GM12878 (cell line): Measurements from ENCODE around the gene CFDP1. TPM values are rescaled to one million over a fixed set of nuclear protein-coding genes. Genes with fewer than 3 reads are reported as not detected.

Experiments used
- ATAC-seq: fragments of 200-7000 bp; cut with Tn5 transposase; 3 replicates; pipeline ENCODE4 v1.9.1; 2020; ENCODE audit warnings: mild to moderate bottlenecking, moderate library complexity
- BruUV-seq: library from RNA; stranded (reverse); fragments of 400-500 nt; replicated peaks from 2 replicates; lab custom pipeline; 2021; lab: Mats Ljungman, UMichigan
- CTCF ChIA-PET: fragments of 300-600 bp; sonication (Branson Sonifier 250); formaldehyde crosslinking; extraction: SDS; loops from one replicate; lab custom pipeline; 2021; ENCODE audit warnings: inconsistent platforms; lab: Yijun Ruan, JAX
- POLR2A ChIA-PET: fragments of 350-600 bp; formaldehyde crosslinking; extraction: SDS; loops from one replicate; lab custom pipeline; 2021; ENCODE audit warnings: inconsistent platforms; lab: Charles Lee
- RAD21 ChIA-PET: fragments of 300-600 bp; sonication (Branson Sonifier 250); formaldehyde crosslinking; loops from one replicate; lab custom pipeline; 2023; ENCODE audit warnings: antibody characterized with exemption; ENCODE audit not compliant: unreplicated experiment; lab: Charles Lee
- SMC1A ChIA-PET: fragments of 300-600 bp; sonication (Branson Sonifier 250); formaldehyde crosslinking; loops from one replicate; lab custom pipeline; 2023; ENCODE audit not compliant: unreplicated experiment, uncharacterized antibody; lab: Charles Lee
- DNase-seq: peaks from one replicate; pipeline ENCODE4 v3.0.0-alpha.2; 2011; ENCODE audit warnings: low read depth, low spot score
- FAIRE-seq: peaks from 3 replicates; lab custom pipeline; 2011; peaks lifted over from hg19 to GRCh38; lab: Jason Lieb, UNC
- H2AFZ ChIP-seq: 2 replicates; pipeline ENCODE4 v1.6.0; 2011; ENCODE audit warnings: low read depth, low read length, control low read depth; ENCODE audit not compliant: control insufficient read depth
- H3K27ac ChIP-seq: 2 replicates; pipeline ENCODE4 v1.5.1; 2011; ENCODE audit warnings: control low read depth; ENCODE audit not compliant: control insufficient read depth, insufficient read depth
- H3K27me3 ChIP-seq, 2 experiments: replicated peaks in 1 of 2; 2 replicates each; pipeline versions ENCODE4 v1.6.0 to v1.6.1; 2011; ENCODE audit warnings: low read length in 1 of 2; ENCODE audit not compliant: control insufficient read depth in 2 of 2, insufficient read depth in 2 of 2
- H3K36me3 ChIP-seq, 2 experiments: 2 replicates each; pipeline ENCODE4 v1.5.1; 2011; ENCODE audit warnings: low read length in 1 of 2; ENCODE audit not compliant: control insufficient read depth in 2 of 2, insufficient read depth in 2 of 2
- H3K4me1 ChIP-seq: 2 replicates; pipeline ENCODE4 v1.6.1; 2011; ENCODE audit warnings: mild to moderate bottlenecking, low read length, moderate library complexity, mixed read lengths; ENCODE audit not compliant: control insufficient read depth, insufficient read depth
- H3K4me2 ChIP-seq: 2 replicates; pipeline ENCODE4 v1.6.0; 2011; ENCODE audit warnings: control low read depth; ENCODE audit not compliant: control insufficient read depth, insufficient read depth
- H3K4me3 ChIP-seq: fragments of 200-600 bp; sonication (generic); 2 replicates; pipeline ENCODE4 v1.5.1; 2016
- H3K79me2 ChIP-seq: 2 replicates; pipeline ENCODE4 v1.6.0; 2011; ENCODE audit warnings: low read length; ENCODE audit not compliant: control insufficient read depth, insufficient read depth
- H3K9ac ChIP-seq: 2 replicates; pipeline ENCODE4 v1.8.0; 2011; ENCODE audit warnings: low read length, control low read depth, mixed read lengths; ENCODE audit not compliant: control insufficient read depth, insufficient read depth
- H3K9me3 ChIP-seq: replicated peaks from 3 replicates; pipeline ENCODE4 v1.5.1; 2011; ENCODE audit warnings: mild to moderate bottlenecking, low read length; ENCODE audit not compliant: control insufficient read depth, insufficient read depth
- H4K20me1 ChIP-seq: 2 replicates; pipeline ENCODE4 v1.6.0; 2011; ENCODE audit not compliant: control insufficient read depth, insufficient read depth
- CEBPZ ChIP-seq: fragments of 150-350 bp; IDR thresholded peaks from 2 replicates; pipeline ENCODE4 v1.6.1; 2016; ENCODE audit warnings: low read depth, low read length
- CTCF ChIP-seq, 3 experiments: IDR thresholded peaks in 2 of 3; conservative IDR thresholded peaks in 1 of 3; 2 replicates each; pipeline ENCODE4 v1.5.1; 2011; ENCODE audit warnings: low read depth in 3 of 3, low read length in 3 of 3, mild to moderate bottlenecking in 3 of 3, control low read depth in 2 of 3, moderate library complexity in 2 of 3, inconsistent platforms in 1 of 3, mixed read lengths in 1 of 3; ENCODE audit not compliant: control insufficient read depth in 2 of 3, insufficient read depth in 1 of 3; ENCODE audit errors: extremely low read depth in 1 of 3
- POLR2AphosphoS2 ChIP-seq: IDR thresholded peaks from 2 replicates; pipeline ENCODE4 v1.6.1; 2011; ENCODE audit warnings: low read depth, mild to moderate bottlenecking, low read length, improper control_type of control experiment, moderate library complexity
- SREBF2 ChIP-seq: IDR thresholded peaks from 2 replicates; pipeline ENCODE4 v1.6.1; 2012; ENCODE audit warnings: mild to moderate bottlenecking, low read length
- WGBS: methylation state at CpG from one replicate; pipeline ENCODE4 v1.1.6; 2016; ENCODE audit warnings: low lambda C conversion rate; ENCODE audit not compliant: insufficient replicate concordance, insufficient coverage; ENCODE audit errors: missing lambda C conversion rate; 5-methylcytosine and 5-hydroxymethylcytosine counted together
- in situ Hi-C: fragments of 300-500 bp; cut with MboI; formaldehyde crosslinking; loops from 9 replicates; pipeline ENCODE4 v1.14.3; 2018; ENCODE audit warnings: mixed read lengths
- intact Hi-C: fragments of 100-400 bp; cut with micrococcal nuclease; formaldehyde crosslinking; loops from one replicate; pipeline ENCODE4 v1.14.2; 2022; ENCODE audit not compliant: unreplicated experiment
- polyA plus RNA-seq, 11 experiments: library from polyadenylated mRNA; depleted of rRNA in 4 of 11; unstranded in 6 of 11; stranded (reverse) in 5 of 11; fragments of >200 nt; fragmentation: Nextera tagmentation in 4 of 11; fragmentation: Illumina TruSeq in 1 of 11; extraction: Ambion mirVana in 4 of 11; extraction: Trizol in 1 of 11; gene quantifications; 1 replicate in 1 of 11; 2 replicates in 10 of 11; pipeline versions ENCODE4 v1.2.1 to v1.2.3, GENCODE V29; 2011 to 2016; ENCODE audit warnings: inconsistent platforms in 2 of 11, missing spikeins in 2 of 11, low read depth in 1 of 11
- total RNA-seq, 4 experiments: library from RNA; depleted of rRNA in 3 of 4; stranded (reverse); fragments of >200 nt in 3 of 4; fragmentation: Illumina TruSeq in 1 of 4; extraction: Trizol in 1 of 4; gene quantifications; 2 replicates each; pipeline versions ENCODE4 v1.2.1 to v1.2.3, GENCODE V29; 2013 to 2021
- TF ChIP-seq, protein P1 (sequence below): fragments of 450-650 bp; IDR thresholded peaks from 2 replicates; pipeline ENCODE4 v1.6.1; 2016; ENCODE audit warnings: mild to moderate bottlenecking, moderate library complexity, borderline replicate concordance

CFDP1 gene
- total and polyA plus RNA-seq, 10 of the 15 experiments (the other 5 are each of a cell fraction or from before 2014, with no cell fraction given), result 22.3 to 64.8 (median 36.7) TPM

GRCh38 chr16:75326333-75326732 is 107.0 kb downstream of the CFDP1 start (continued):
- no peak for TF ChIP-seq CEBPZ

DNA sequence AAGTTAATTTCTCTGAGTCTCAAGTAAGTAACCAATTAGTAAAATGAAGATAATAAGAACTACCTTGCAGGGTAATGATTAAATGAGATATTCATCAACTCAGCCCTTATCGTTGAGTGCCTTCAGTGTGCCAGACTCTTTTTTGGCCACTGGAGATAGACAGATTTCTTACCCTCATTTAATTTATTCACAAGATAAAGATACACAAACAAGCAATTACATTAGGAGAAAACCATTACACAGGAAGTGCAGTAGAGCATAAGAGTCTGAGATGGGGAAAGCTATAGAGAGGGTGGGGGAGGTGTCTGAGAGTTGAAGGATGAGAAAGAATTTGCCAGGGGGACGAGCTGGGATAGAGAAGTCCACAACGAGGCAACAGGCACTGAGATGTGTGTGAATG is 109.4 kb downstream of the CFDP1 start:
- Histone ChIP-seq H2AFZ (no peak overlapping the region), H3K27ac (no peak overlapping the region), H3K4me3 (no peak overlapping the region), H3K27me3 (no peaks in the 10 kb centered on the region), H3K9ac (no peak overlapping the region), H3K4me1 (peaks cover 22% of the 10 kb centered on the region), H3K79me2 (no peaks in the 10 kb centered on the region), H3K4me2 (no peak overlapping the region), H3K36me3 (no peaks in the 10 kb centered on the region), H3K9me3 (no peaks in the 10 kb centered on the region), H4K20me1 (no peaks in the 10 kb centered on the region)
- no peak for ATAC-seq
- no TSS peak for BruUV-seq
- in situ Hi-C loops (no loop called here), intact Hi-C loops (no loop called here)
- ChIA-PET CTCF (interaction anchor here (1.0 kb wide), 1 partner anchor 125 kb away, joined by 4 read pairs; no protein-coding TSS in a partner anchor), SMC1A (interaction anchor here (1.0 to 1.5 kb wide), 4 partner anchors 11 to 56 kb away, joined by 4 to 6 read pairs (median 4); no protein-coding TSS in a partner anchor), RAD21 (interaction anchor here (0.8 kb wide), 1 partner anchor 58 kb away, joined by 3 read pairs; no protein-coding TSS in a partner anchor), POLR2A (interaction anchor here (0.5 to 1.7 kb wide), 2 partner anchors 54 to 287 kb away, joined by 8 read pairs; no protein-coding TSS in a partner anchor)
- no peak for DNase-seq
- 96% methylated on average over 3 of the region's 3 CpGs for WGBS
- FAIRE-seq, result no peak
- TF ChIP-seq, protein P1, sequence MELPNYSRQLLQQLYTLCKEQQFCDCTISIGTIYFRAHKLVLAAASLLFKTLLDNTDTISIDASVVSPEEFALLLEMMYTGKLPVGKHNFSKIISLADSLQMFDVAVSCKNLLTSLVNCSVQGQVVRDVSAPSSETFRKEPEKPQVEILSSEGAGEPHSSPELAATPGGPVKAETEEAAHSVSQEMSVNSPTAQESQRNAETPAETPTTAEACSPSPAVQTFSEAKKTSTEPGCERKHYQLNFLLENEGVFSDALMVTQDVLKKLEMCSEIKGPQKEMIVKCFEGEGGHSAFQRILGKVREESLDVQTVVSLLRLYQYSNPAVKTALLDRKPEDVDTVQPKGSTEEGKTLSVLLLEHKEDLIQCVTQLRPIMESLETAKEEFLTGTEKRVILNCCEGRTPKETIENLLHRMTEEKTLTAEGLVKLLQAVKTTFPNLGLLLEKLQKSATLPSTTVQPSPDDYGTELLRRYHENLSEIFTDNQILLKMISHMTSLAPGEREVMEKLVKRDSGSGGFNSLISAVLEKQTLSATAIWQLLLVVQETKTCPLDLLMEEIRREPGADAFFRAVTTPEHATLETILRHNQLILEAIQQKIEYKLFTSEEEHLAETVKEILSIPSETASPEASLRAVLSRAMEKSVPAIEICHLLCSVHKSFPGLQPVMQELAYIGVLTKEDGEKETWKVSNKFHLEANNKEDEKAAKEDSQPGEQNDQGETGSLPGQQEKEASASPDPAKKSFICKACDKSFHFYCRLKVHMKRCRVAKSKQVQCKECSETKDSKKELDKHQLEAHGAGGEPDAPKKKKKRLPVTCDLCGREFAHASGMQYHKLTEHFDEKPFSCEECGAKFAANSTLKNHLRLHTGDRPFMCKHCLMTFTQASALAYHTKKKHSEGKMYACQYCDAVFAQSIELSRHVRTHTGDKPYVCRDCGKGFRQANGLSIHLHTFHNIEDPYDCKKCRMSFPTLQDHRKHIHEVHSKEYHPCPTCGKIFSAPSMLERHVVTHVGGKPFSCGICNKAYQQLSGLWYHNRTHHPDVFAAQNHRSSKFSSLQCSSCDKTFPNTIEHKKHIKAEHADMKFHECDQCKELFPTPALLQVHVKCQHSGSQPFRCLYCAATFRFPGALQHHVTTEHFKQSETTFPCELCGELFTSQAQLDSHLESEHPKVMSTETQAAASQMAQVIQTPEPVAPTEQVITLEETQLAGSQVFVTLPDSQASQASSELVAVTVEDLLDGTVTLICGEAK, result no peak
- no peak for TF ChIP-seq SREBF2
- TF ChIP-seq CTCF (IDR thresholded peaks at IDR 0.05 in 2 of 3, conservative IDR thresholded peaks at IDR 0.05 in 1 of 3; ENCODE audit: control insufficient read depth in 2 of 3, extremely low read depth in 1 of 3, insufficient read depth in 1 of 3, low read depth in 3 of 3, low read length in 3 of 3), result no peak
- TF ChIP-seq POLR2AphosphoS2, result no peak
